IPS-18a (cell line): ENCODE results near the gene DNAAF5.
"Not testable (repeated sequence)": the region's sequence is repeated elsewhere in the genome, so short reads cannot be mapped to it uniquely, and the experiment has no call there.

Experiments
- H3K27ac ChIP-seq: one replicate; pipeline ENCODE4 v1.5.1; 2013; ENCODE audit warnings: low read length
- H3K27me3 ChIP-seq: one replicate; pipeline ENCODE4 v1.6.1; 2013; ENCODE audit warnings: mild to moderate bottlenecking, low read length; ENCODE audit not compliant: control insufficient read depth, insufficient read depth
- H3K36me3 ChIP-seq: one replicate; pipeline ENCODE4 v1.6.1; 2013; ENCODE audit warnings: low read depth, low read length; ENCODE audit not compliant: control insufficient read depth
- H3K4me1 ChIP-seq: one replicate; pipeline ENCODE4 v1.6.1; 2013; ENCODE audit warnings: low read depth, low read length; ENCODE audit not compliant: control insufficient read depth
- H3K4me3 ChIP-seq: one replicate; pipeline ENCODE4 v1.5.1; 2013; ENCODE audit warnings: low read length
- H3K9ac ChIP-seq: one replicate; pipeline ENCODE4 v1.6.1; 2013; ENCODE audit warnings: mild to moderate bottlenecking, low read length, moderate library complexity
- H3K9me3 ChIP-seq: one replicate; pipeline ENCODE4 v1.6.1; 2013; ENCODE audit warnings: low read depth, low read length; ENCODE audit not compliant: control insufficient read depth

Gene DNAAF5

DNA sequence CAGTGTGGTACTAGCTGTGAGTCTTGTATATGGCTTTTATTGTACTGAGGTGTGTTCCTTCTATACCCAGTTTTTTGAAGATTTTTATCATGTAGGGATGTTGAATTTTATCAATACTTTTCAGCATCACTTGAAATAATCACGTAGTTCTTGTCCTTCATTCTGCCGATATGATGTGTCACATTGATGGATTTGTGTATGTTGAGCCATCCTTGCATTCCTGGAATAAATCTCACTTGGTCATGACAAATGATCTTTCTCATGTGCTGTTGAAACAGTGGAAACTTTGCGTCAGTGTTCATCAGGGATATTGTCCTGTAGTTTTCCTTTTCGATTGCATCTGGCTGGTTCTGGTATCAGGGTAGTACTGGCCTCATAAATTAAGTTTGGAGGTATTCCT is 7.7 kb downstream of the DNAAF5 start:
- no peak overlapping the region for H3K4me3 ChIP-seq
- no peak overlapping the region for H3K9ac ChIP-seq
- H3K27me3 ChIP-seq, result no peaks in the 10 kb centered on the region
- peaks cover 11% of the 10 kb centered on the region for H3K36me3 ChIP-seq
- H3K27ac ChIP-seq, result no peak overlapping the region
- H3K4me1 ChIP-seq, result no peaks in the 10 kb centered on the region
- peaks cover 6% of the 10 kb centered on the region for H3K9me3 ChIP-seq

DNA sequence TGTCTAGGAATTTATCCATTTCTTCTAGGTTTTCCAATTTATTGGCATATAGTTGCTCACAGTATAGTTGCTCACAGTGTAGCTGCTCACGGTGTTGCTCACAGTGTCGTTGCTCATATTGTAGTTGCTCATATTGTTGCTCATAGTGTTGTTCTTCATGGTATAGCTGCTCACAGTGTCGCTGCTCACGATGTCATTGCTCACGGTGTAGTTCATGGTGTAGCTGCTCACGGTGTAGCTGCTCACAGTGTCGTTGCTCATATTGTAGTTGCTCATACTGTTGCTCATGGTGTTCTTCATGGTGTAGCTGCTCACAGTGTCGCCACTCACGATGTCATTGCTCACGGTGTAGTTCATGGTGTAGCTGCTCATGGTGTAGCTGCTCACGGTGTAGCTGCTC is 8.3 kb downstream of the DNAAF5 start:
- Histone ChIP-seq H3K27me3 (no peaks in the 10 kb centered on the region), H3K4me3 (no peak overlapping the region), H3K9ac (no peak overlapping the region), H3K9me3 (peaks cover 6% of the 10 kb centered on the region), H3K4me1 (no peaks in the 10 kb centered on the region), H3K36me3 (peaks cover 13% of the 10 kb centered on the region), H3K27ac (no peak overlapping the region)

DNA sequence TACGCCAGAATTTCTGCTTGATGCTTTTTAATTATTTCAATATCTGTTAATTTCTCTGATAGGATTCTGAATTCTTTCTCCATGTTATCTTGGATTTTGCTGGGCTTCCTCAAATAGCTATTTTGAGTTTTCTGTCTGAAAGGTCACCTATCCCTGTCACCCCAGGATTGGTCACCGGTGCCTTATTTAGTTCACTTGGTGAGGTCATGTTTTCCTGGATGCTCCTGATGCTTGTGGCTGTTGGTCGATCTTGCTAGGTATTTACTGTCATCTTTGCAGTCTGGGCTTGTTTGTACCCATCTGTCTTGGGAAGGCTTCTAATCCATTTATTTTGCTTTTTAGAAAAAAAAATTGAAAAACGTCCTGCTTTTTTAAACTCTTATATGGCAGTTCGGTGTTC is 11.7 kb downstream of the DNAAF5 start:
- no peak overlapping the region for H3K4me3 ChIP-seq
- no peaks in the 10 kb centered on the region for H3K27me3 ChIP-seq
- no peak overlapping the region for H3K27ac ChIP-seq
- H3K9me3 ChIP-seq, result peaks cover 6% of the 10 kb centered on the region
- peaks cover 15% of the 10 kb centered on the region for H3K36me3 ChIP-seq
- no peak overlapping the region for H3K9ac ChIP-seq
- no peaks in the 10 kb centered on the region for H3K4me1 ChIP-seq

DNA sequence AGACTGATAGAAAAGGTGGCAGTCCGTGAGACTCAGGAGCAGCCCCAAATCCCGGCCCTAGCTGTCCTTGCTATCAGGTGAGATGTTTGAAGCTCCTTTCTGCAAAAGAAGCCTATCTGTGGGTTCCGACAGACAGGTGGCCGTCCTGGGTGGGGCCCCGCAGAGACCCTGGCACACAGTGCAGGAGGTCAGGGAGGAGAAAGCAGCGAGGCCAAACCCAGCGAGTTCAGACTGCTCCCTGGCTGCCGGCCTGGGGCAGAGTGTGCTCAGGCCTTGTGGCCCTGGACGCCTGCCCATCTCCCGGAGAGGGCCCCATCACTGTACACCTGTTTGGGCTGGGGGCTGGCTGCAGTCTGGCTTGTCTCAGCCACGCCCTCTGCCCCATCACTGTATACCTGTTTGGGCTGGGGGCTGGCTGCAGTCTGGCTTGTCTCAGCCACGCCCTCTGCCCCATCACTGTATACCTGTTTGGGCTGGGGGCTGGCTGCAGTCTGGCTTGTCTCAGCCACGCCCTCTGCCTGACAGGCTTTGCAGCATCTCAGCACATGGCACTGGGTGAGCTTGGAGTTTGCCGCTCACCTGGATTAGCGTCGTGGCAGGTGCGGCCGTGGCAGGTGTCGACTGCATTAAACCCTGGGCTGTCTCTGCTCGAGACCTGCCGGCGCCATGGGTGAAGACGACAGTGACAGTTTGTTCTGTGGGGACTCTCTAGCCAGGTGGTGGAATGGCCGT is 12.4 kb downstream of the DNAAF5 start:
- Histone ChIP-seq H3K9me3 (peaks cover 6% of the 10 kb centered on the region), H3K9ac (no peak overlapping the region), H3K27ac (no peak overlapping the region), H3K36me3 (peaks cover 16% of the 10 kb centered on the region), H3K4me1 (no peaks in the 10 kb centered on the region), H3K27me3 (no peaks in the 10 kb centered on the region), H3K4me3 (no peak overlapping the region)

DNA sequence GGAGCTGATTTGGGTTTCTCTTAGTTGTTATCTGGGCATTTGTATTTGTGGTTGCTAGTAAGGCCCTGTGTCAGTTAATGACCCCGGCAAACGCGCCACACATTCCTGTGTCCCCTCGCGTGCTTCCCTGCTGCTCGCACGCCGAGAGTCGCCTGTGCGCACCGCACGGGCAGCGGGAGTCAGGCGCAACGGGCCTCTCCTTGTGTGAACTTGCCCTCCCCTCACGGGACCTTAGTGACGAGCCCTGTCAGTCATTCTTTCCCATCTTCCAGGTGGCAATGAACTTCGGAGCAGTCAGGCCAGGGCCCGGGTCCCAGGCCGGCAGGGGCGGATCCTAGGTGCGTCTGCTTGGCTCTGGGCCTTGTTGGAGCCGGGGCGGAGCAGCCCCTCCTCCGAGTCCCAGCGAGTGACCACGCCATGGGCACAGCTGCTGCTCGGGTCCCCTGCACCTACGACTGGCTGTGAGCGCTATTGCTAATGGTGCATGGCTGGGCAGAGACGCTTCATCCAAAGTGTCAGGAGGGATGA is 13.0 kb downstream of the DNAAF5 start:
- Histone ChIP-seq H3K27ac (no peak overlapping the region), H3K9ac (no peak overlapping the region), H3K4me3 (no peak overlapping the region), H3K36me3 (peaks cover 16% of the 10 kb centered on the region), H3K9me3 (no peaks in the 10 kb centered on the region), H3K4me1 (no peaks in the 10 kb centered on the region), H3K27me3 (no peaks in the 10 kb centered on the region)

DNA sequence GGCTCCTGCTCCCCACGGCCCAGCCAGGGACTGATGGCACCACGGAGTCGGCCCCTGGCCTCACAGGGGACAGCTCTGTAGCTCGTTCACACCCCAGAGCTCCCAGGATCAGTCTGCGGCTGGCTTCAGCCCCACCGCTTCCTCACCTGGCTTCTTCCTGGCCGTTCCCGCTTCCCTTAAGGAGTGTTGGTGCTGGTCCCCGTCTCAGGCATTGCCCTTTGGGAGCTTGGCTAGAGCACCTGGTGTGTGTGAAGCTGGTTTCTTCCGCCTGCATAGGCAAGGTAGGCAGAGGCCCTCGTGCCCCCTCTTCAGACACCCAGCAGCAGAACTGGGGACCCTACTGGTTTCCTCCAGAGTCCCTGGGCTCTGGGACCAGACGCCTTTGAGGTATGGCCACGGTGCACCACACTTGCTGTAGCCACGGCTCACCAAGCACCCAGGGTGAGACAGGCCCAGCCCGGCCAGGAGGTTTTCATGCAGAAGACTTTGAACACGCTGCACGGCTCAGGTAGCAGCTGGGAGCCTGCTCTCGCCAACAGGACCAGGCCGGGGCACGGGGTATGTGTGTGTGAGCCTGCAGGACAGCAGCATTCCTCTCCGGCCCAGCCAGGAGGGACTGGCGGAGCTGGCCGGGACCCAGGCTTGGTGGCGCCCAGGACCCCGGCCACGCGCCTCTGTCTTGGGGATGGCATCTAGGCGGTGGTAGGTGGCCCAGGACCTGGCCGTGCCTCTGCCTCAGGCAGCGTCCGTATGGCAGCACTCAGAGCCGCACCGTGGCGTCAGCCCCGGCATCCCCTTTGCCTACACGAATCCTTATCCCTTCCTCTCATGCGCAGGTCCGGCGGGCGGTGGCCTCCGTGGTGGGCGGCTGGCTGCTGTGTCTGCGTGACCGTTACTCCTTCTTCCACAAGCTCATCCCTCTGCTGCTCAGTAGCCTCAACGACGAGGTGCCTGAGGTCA is 13.8 kb downstream of the DNAAF5 start:
- Histone ChIP-seq H3K27me3 (no peaks in the 10 kb centered on the region), H3K4me1 (no peaks in the 10 kb centered on the region), H3K9ac (no peak overlapping the region), H3K27ac (no peak overlapping the region), H3K36me3 (peaks cover 16% of the 10 kb centered on the region), H3K9me3 (no peaks in the 10 kb centered on the region), H3K4me3 (no peak overlapping the region)

DNA sequence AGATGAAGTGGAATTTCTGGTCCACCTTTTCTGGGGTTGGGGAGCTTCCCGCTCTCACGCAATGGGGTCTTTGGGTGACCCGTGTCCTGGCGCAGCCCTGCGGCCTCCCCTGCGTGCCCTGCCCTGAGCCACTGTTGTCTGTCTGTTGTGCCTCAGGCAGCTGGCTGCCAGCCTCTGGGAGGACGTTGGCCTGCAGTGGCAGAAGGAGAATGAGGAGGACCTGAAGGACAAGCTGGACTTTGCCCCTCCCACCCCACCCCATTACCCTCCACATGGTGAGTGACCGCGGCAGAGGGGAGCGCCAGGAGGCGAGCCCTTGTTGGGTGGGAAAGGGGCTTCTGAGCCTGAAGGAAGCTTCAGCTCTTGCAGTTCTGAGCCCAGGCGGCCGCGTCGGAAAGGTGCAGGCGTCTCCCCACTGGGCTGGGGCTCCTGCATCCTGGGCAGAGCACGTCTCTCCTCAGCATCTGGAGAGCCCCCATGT is 14.7 kb downstream of the DNAAF5 start:
- Histone ChIP-seq H3K4me3 (no peak overlapping the region), H3K4me1 (no peaks in the 10 kb centered on the region), H3K27me3 (no peaks in the 10 kb centered on the region), H3K27ac (no peak overlapping the region), H3K36me3 (peaks cover 20% of the 10 kb centered on the region), H3K9me3 (no peaks in the 10 kb centered on the region), H3K9ac (no peak overlapping the region)

DNA sequence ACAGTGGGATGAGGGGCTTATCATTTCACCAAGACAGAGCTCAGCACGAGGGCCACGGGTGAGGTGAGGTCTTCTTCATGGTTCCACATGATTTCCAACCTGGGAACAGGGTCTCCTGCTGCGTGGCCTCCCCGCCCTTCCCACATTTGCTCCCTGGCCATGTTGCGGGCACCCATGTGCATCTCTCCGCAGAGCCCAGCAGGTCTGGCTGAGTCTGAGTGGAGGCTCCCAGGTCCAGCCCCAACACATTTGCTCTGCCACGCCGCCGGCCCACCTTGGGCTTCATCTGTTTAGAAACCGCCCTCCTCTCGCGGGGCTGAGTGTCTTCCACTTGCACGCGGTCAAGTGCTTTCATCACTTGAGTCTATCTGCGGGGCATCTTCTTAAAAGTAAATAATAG is 15.4 kb downstream of the DNAAF5 start:
- H3K9ac ChIP-seq, result no peak overlapping the region

DNA sequence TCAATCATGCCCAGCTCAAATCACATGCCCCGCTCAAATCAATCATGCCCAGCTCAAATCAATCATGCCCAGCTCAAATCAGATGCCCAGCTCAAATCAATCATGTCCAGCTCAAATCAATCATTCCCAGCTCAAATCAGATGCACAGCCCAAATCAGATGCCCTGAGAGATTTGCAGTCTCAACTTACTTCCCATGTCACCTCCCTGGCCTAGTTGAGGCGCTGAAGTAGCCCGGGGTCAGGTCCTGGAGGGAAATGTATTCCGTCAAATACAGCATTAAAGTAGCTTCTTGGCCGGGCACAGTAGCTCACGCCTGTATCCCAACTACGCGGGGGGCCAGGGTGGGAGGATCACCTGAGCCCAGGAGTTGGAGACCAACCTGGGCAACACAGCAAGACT is 16.3 kb downstream of the DNAAF5 start:
- Histone ChIP-seq H3K9me3 (no peaks in the 10 kb centered on the region), H3K27ac (no peak overlapping the region), H3K4me1 (no peaks in the 10 kb centered on the region), H3K4me3 (no peak overlapping the region), H3K36me3 (peaks cover 18% of the 10 kb centered on the region), H3K9ac (no peak overlapping the region), H3K27me3 (no peaks in the 10 kb centered on the region)

More for the DNA sequence above, 15.4 kb downstream of the DNAAF5 start:
- H3K4me1 ChIP-seq, result no peaks in the 10 kb centered on the region
- H3K27ac ChIP-seq, result no peak overlapping the region
- no peaks in the 10 kb centered on the region for H3K27me3 ChIP-seq
- no peaks in the 10 kb centered on the region for H3K9me3 ChIP-seq
- H3K4me3 ChIP-seq, result no peak overlapping the region
- H3K36me3 ChIP-seq, result peaks cover 20% of the 10 kb centered on the region

DNA sequence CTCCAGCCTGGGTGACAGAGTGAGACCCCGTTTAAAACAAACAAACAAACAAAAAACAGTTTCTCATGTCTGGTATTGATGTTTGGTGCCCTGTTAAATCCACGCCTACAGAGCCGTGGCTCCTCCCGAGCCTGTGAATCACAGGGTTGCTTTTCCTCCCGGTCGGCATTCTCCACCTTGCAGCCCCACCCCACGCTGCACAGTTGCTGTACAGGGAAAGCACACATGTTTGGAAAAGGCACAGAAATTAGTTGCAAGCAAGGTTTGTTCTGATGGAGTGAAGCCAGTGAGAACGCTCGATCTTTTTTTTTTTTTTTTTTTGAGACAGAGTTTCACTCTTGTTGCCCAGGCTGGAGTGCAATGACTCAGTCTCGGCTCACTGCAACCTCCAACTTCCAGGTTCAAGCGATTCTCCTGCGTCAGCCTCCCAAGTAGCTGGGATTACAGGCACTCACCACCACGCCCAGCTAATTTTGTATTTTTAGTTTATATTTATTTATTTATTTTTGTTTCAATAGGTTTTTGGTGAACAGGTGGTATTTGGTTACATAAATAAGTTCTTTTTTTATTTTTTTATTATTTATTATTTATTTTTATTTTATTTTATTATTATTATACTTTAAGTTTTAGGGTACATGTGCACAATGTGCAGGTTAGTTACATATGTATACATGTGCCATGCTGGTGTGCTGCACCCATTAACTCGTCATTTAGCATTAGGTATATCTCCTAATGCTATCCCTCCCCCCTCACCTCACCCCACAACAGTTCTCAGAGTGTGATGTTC is 17.0 kb downstream of the DNAAF5 start:
- not testable (repeated sequence) for H3K4me3 ChIP-seq, H3K9me3 ChIP-seq, H3K4me1 ChIP-seq, H3K9ac ChIP-seq, H3K27ac ChIP-seq, H3K27me3 ChIP-seq
- peaks cover 16% of the 10 kb centered on the region for H3K36me3 ChIP-seq

DNA sequence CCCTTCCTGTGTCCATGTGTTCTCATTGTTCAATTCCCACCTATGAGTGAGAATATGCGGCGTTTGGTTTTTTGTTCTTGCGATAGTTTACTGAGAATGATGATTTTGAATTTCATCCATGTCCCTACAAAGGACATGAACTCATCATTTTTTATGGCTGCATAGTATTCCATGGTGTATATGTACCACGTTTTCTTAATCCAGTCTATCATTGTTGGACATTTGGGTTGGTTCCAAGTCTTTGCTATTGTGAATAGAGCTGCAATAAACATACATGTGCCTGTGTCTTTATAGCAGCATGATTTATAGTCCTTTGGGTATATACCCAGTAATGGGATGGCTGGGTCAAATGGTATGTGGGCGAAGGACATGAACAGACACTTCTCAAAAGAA is 17.6 kb downstream of the DNAAF5 start:
- H3K27me3 ChIP-seq, H3K9ac ChIP-seq, H3K27ac ChIP-seq, H3K9me3 ChIP-seq, H3K4me1 ChIP-seq, H3K4me3 ChIP-seq: not testable (repeated sequence)
- peaks cover 16% of the 10 kb centered on the region for H3K36me3 ChIP-seq
